ENCODE measurements around the gene GEMIN7.

DNA sequence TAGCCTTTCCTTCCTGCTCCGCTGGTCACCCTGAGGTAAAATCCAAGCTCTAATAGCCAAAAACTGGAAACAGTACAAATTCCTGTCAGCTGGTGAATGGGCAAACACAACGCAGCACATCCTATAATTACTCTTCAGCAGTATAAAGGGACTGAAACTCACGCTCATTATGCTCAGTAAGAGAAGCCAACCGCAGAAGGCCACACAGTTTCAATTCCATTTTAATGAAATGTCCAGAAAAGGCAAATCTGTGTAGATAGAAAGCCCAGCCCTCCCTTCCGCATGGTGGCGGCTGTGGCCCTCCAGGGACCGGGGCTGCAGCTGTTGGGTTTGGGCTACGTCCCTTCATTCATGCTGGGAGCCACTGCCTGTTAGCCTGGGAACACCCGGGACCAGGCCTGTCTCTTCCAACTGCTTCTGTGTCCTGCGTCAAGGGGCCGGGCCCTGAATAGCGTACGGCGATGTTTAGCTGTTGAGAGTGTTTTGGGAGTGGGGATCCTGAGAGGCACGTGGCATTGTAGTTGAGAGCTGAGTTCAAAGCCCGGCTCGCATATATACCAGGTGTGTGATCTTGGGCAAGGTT lies 58.2 kb downstream of the GEMIN7 start:
- TF ChIP-seq FOXM1 (IDR thresholded peaks at IDR 0.05; ENCODE audit: borderline replicate concordance, low read depth), result no peak
- no peak for TF ChIP-seq TCF12 (IDR thresholded peaks at IDR 0.05; ENCODE audit: low read depth)
- TF ChIP-seq, protein P1, sequence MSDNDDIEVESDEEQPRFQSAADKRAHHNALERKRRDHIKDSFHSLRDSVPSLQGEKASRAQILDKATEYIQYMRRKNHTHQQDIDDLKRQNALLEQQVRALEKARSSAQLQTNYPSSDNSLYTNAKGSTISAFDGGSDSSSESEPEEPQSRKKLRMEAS (IDR thresholded peaks at IDR 0.05), result no peak
- TF ChIP-seq TEAD4 (IDR thresholded peaks at IDR 0.05), result no peak
- TF ChIP-seq, protein P2, sequence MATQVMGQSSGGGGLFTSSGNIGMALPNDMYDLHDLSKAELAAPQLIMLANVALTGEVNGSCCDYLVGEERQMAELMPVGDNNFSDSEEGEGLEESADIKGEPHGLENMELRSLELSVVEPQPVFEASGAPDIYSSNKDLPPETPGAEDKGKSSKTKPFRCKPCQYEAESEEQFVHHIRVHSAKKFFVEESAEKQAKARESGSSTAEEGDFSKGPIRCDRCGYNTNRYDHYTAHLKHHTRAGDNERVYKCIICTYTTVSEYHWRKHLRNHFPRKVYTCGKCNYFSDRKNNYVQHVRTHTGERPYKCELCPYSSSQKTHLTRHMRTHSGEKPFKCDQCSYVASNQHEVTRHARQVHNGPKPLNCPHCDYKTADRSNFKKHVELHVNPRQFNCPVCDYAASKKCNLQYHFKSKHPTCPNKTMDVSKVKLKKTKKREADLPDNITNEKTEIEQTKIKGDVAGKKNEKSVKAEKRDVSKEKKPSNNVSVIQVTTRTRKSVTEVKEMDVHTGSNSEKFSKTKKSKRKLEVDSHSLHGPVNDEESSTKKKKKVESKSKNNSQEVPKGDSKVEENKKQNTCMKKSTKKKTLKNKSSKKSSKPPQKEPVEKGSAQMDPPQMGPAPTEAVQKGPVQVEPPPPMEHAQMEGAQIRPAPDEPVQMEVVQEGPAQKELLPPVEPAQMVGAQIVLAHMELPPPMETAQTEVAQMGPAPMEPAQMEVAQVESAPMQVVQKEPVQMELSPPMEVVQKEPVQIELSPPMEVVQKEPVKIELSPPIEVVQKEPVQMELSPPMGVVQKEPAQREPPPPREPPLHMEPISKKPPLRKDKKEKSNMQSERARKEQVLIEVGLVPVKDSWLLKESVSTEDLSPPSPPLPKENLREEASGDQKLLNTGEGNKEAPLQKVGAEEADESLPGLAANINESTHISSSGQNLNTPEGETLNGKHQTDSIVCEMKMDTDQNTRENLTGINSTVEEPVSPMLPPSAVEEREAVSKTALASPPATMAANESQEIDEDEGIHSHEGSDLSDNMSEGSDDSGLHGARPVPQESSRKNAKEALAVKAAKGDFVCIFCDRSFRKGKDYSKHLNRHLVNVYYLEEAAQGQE (IDR thresholded peaks at IDR 0.05; ENCODE audit: low read depth), result no peak
- TF ChIP-seq ZBTB7A (IDR thresholded peaks at IDR 0.05; ENCODE audit: low read depth), result no peak
